Measurements from ENCODE around the gene PRTN3.

The PRTN3 gene

GRCh38 chr19:861141-861755 is 20.4 kb downstream of the PRTN3 start:
- FAIRE-seq: no peak
- no peak for DNase-seq (ENCODE audit: insufficient read length, low spot score)
- TF ChIP-seq PAX5 (IDR thresholded peaks at IDR 0.05; ENCODE audit: insufficient read depth, low read length, severe bottlenecking) (no peak), POLR2AphosphoS5 (IDR thresholded peaks at IDR 0.05; ENCODE audit: low read depth, low read length) (no peak), SPI1 (IDR thresholded peaks at IDR 0.05; ENCODE audit: low read depth, low read length) (no peak), TAF1 (IDR thresholded peaks at IDR 0.05; ENCODE audit: low read depth, low read length) (no peak), POU2F2 (IDR thresholded peaks at IDR 0.05; ENCODE audit: low read depth, low read length) (no peak), POLR2A (IDR thresholded peaks at IDR 0.05; ENCODE audit: low read depth, low read length) (no peak)

GRCh38 chr19:861756-862580 is 21.2 kb downstream of the PRTN3 start:
- TF ChIP-seq SPI1 (IDR thresholded peaks at IDR 0.05; ENCODE audit: low read depth, low read length): no peak
- no peak for FAIRE-seq
- no peak for DNase-seq (ENCODE audit: insufficient read length, low spot score)

GRCh38 chr19:862581-863314 is 21.9 kb downstream of the PRTN3 start:
- TF ChIP-seq SPI1 (IDR thresholded peaks at IDR 0.05; ENCODE audit: low read depth, low read length): no peak
- TF ChIP-seq POU2F2 (IDR thresholded peaks at IDR 0.05; ENCODE audit: low read depth, low read length): no peak
- TF ChIP-seq POLR2A (IDR thresholded peaks at IDR 0.05; ENCODE audit: low read depth, low read length): no peak
- TF ChIP-seq PAX5 (IDR thresholded peaks at IDR 0.05; ENCODE audit: insufficient read depth, low read length, severe bottlenecking): no peak
- no peak for TF ChIP-seq TAF1 (IDR thresholded peaks at IDR 0.05; ENCODE audit: low read depth, low read length)
- TF ChIP-seq POLR2AphosphoS5 (IDR thresholded peaks at IDR 0.05; ENCODE audit: low read depth, low read length): no peak
- no peak for DNase-seq (ENCODE audit: insufficient read length, low spot score)
- peak; percentile 38 for FAIRE-seq

- FAIRE-seq: no peak
- TF ChIP-seq TAF1 (IDR thresholded peaks at IDR 0.05; ENCODE audit: low read depth, low read length) (no peak), POU2F2 (IDR thresholded peaks at IDR 0.05; ENCODE audit: low read depth, low read length) (no peak), POLR2A (IDR thresholded peaks at IDR 0.05; ENCODE audit: low read depth, low read length) (no peak), SPI1 (IDR thresholded peaks at IDR 0.05; ENCODE audit: low read depth, low read length) (no peak), PAX5 (IDR thresholded peaks at IDR 0.05; ENCODE audit: insufficient read depth, low read length, severe bottlenecking) (no peak)
- DNase-seq (ENCODE audit: insufficient read length, low spot score): no peak
Measured at GRCh38 chr19:863315-863620, 22.5 kb downstream of the PRTN3 start.

- DNase-seq (ENCODE audit: insufficient read length, low spot score) (no peak), FAIRE-seq (no peak)
- TF ChIP-seq PAX5 (IDR thresholded peaks at IDR 0.05; ENCODE audit: insufficient read depth, low read length, severe bottlenecking): no peak
- no peak for TF ChIP-seq TAF1 (IDR thresholded peaks at IDR 0.05; ENCODE audit: low read depth, low read length)
- TF ChIP-seq POLR2A (IDR thresholded peaks at IDR 0.05; ENCODE audit: low read depth, low read length): no peak
- no peak for TF ChIP-seq POLR2AphosphoS5 (IDR thresholded peaks at IDR 0.05; ENCODE audit: low read depth, low read length)
- TF ChIP-seq SPI1 (IDR thresholded peaks at IDR 0.05; ENCODE audit: low read depth, low read length): no peak
- TF ChIP-seq POU2F2 (IDR thresholded peaks at IDR 0.05; ENCODE audit: low read depth, low read length): no peak
Measured at GRCh38 chr19:866769-867300, 26.0 kb downstream of the PRTN3 start.

- no peak for DNase-seq (ENCODE audit: insufficient read length, low spot score)
- TF ChIP-seq POLR2A (IDR thresholded peaks at IDR 0.05; ENCODE audit: low read depth, low read length) (no peak), TAF1 (IDR thresholded peaks at IDR 0.05; ENCODE audit: low read depth, low read length) (no peak), PAX5 (IDR thresholded peaks at IDR 0.05; ENCODE audit: insufficient read depth, low read length, severe bottlenecking) (no peak), POLR2AphosphoS5 (IDR thresholded peaks at IDR 0.05; ENCODE audit: low read depth, low read length) (no peak), SPI1 (IDR thresholded peaks at IDR 0.05; ENCODE audit: low read depth, low read length) (no peak), POU2F2 (IDR thresholded peaks at IDR 0.05; ENCODE audit: low read depth, low read length) (no peak)
- no peak for FAIRE-seq
Measured at GRCh38 chr19:867301-867793, 26.5 kb downstream of the PRTN3 start.

- DNase-seq (ENCODE audit: insufficient read length, low spot score) (no peak), FAIRE-seq (no peak)
- TF ChIP-seq POU2F2 (IDR thresholded peaks at IDR 0.05; ENCODE audit: low read depth, low read length) (no peak), PAX5 (IDR thresholded peaks at IDR 0.05; ENCODE audit: insufficient read depth, low read length, severe bottlenecking) (no peak), SPI1 (IDR thresholded peaks at IDR 0.05; ENCODE audit: low read depth, low read length) (no peak), TAF1 (IDR thresholded peaks at IDR 0.05; ENCODE audit: low read depth, low read length) (no peak), POLR2A (IDR thresholded peaks at IDR 0.05; ENCODE audit: low read depth, low read length) (no peak), POLR2AphosphoS5 (IDR thresholded peaks at IDR 0.05; ENCODE audit: low read depth, low read length) (no peak)
Measured at GRCh38 chr19:867855-868457, 27.2 kb downstream of the PRTN3 start.

- no peak for TF ChIP-seq PAX5 (IDR thresholded peaks at IDR 0.05; ENCODE audit: insufficient read depth, low read length, severe bottlenecking)
- TF ChIP-seq POU2F2 (IDR thresholded peaks at IDR 0.05; ENCODE audit: low read depth, low read length): no peak
- no peak for TF ChIP-seq SPI1 (IDR thresholded peaks at IDR 0.05; ENCODE audit: low read depth, low read length)
- no peak for TF ChIP-seq POLR2A (IDR thresholded peaks at IDR 0.05; ENCODE audit: low read depth, low read length)
- no peak for TF ChIP-seq TAF1 (IDR thresholded peaks at IDR 0.05; ENCODE audit: low read depth, low read length)
- no peak for TF ChIP-seq POLR2AphosphoS5 (IDR thresholded peaks at IDR 0.05; ENCODE audit: low read depth, low read length)
- no peak for DNase-seq (ENCODE audit: insufficient read length, low spot score)
- no peak for FAIRE-seq
Measured at GRCh38 chr19:868458-869244, 27.9 kb downstream of the PRTN3 start.

Data from GM12891 (cell line).